Activated CD4-positive, alpha-beta T cell treated with anti-CD3 and anti-CD28 coated beads, Interleukin-2, amount 50 U/mL, for 1 hour (primary cell): Measurements from ENCODE around the gene METTL25.

ENCODE experiments used
- DNase-seq: peaks from one replicate; pipeline ENCODE4 v3.0.0-alpha.2; 2020

The METTL25 gene

GRCh38 chr12:82408844-82409243 lies 50.5 kb downstream of the METTL25 start:
- DNase-seq, result no peak

GRCh38 chr12:82411546-82412230 lies 53.4 kb downstream of the METTL25 start:
- DNase-seq, result no peak

GRCh38 chr12:82412246-82412645 lies 53.9 kb downstream of the METTL25 start:
- no peak for DNase-seq

GRCh38 chr12:82414044-82414443 lies 55.7 kb downstream of the METTL25 start:
- DNase-seq, result no peak

GRCh38 chr12:82414926-82415325 lies 56.6 kb downstream of the METTL25 start:
- no peak for DNase-seq

- DNase-seq, result no peak
These were observed 57.1 kb downstream of the METTL25 start for GRCh38 chr12:82415402-82415801.

- DNase-seq, result no peak
These were observed 66.9 kb downstream of the METTL25 start for GRCh38 chr12:82425241-82425640.

GRCh38 chr12:82426081-82426480 lies 67.8 kb downstream of the METTL25 start:
- DNase-seq, result no peak

GRCh38 chr12:82426586-82426985 lies 68.3 kb downstream of the METTL25 start:
- DNase-seq, result no peak

GRCh38 chr12:82430541-82431145 lies 72.3 kb downstream of the METTL25 start:
- no peak for DNase-seq

GRCh38 chr12:82434392-82434911 lies 76.1 kb downstream of the METTL25 start:
- DNase-seq, result no peak

- DNase-seq, result no peak
These were observed 78.0 kb downstream of the METTL25 start for GRCh38 chr12:82436354-82436753.

GRCh38 chr12:82437744-82438143 lies 79.4 kb downstream of the METTL25 start:
- no peak for DNase-seq

GRCh38 chr12:82438356-82438755 lies 80.0 kb downstream of the METTL25 start:
- DNase-seq, result no peak

GRCh38 chr12:82440885-82441284 lies 82.6 kb downstream of the METTL25 start:
- DNase-seq, result no peak

- no peak for DNase-seq
These were observed 90.7 kb downstream of the METTL25 start for GRCh38 chr12:82448911-82449578.

- DNase-seq, result no peak
These were observed 98.3 kb downstream of the METTL25 start for GRCh38 chr12:82456633-82457032.

GRCh38 chr12:82458101-82458500 lies 99.8 kb downstream of the METTL25 start:
- no peak for DNase-seq

GRCh38 chr12:82461393-82461792 lies 103.1 kb downstream of the METTL25 start:
- DNase-seq, result no peak

GRCh38 chr12:82461836-82462235 lies 103.5 kb downstream of the METTL25 start:
- DNase-seq, result no peak

- DNase-seq, result no peak
These were observed 110.2 kb downstream of the METTL25 start for GRCh38 chr12:82468563-82468962.

- no peak for DNase-seq
These were observed 112.7 kb downstream of the METTL25 start for GRCh38 chr12:82470906-82471512.

GRCh38 chr12:82473111-82473754 lies 114.9 kb downstream of the METTL25 start:
- no peak for DNase-seq
